CD4-positive, alpha-beta T cell treated with Interferon alpha-2 for 1 hour (primary cell): ENCODE data around the gene PTGIS.

Experiments
- DNase-seq, 2 donors: peaks; one replicate each; pipeline ENCODE4 v3.0.0-alpha.2; 2020 to 2022

PTGIS gene

DNA sequence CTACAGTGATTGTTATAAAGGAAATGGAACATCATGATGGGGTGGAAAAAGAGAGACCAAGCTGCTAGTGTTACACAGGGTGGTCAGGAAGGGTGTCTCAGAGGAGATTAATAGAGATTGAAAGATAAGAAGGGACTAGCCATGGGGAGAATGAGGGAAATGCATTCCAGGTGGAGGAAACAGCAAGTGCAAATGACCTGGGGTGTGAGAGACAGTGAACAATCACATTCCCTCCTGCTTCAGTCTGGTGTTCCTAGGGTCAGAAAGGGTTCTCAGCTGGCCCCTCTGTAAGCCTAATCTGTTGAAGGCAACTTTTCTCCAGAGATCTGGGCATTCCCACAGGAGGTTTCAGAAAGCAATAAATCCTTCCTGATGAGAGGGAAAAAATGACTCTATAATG, 81.9 kb downstream of the PTGIS start:
- no peak for DNase-seq

DNA sequence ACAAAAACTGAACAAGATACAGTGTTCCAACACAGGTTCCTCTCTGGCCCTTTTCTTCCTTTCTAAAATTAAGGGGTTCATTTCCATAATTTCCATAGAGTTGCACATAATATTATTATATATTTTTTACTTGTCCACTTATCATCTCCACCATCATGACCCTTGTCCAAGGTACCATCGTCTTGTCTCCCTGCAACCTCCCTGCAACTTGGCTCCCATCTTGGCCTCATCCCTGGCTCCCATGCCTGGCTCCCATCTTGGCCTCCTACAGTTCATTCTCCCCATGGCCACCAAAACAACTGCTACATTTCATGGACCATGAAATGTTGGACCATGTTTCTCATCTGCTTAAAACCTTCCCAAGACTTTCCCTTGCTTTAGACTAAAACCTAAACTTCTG, 82.4 kb downstream of the PTGIS start:
- no peak for DNase-seq

DNA sequence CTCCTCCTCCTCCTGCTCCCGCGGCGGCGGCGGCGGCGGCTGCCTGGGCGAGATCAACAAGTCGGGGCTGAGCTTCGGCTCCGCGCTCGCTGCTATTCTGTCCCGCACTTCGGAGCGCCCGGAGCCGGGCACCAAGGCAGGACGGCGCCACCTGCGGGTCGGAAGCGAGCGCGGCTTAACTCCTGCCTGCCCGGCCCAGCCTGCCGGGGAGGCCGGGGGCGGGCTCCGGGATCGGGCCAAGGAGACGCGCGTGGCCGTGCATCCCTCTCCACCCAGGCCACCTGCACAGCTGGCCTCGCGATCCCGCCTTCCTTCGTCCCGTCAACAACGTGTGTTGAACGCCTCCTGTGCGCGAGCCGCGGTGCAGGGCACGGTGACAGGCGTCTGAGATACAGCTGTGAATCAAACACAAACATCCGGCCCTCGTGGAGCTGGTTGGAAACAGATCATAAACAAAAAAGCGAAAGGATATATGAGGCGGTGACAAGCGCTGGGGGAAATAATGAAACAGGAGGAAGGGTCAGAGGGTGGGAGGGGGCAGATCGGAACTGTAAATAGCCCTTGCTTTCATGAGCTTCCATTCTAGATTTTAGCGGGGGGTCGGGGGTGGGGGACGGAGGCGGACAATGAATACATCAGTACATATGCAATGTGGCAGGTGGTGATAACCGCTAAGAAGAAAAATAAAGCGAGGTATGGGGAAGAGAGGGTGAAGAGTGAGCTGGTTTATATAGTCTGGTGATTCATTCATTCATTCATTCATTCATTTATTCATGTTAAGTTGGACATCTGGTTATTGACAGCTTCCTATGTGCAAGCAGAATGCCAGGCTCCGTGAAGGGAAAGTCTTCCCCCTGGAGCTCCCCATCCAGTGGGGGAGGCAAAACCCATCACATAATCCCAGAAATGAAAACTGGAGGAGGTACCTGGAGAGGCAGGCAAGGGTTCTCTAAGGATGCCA, 83.5 kb downstream of the PTGIS start:
- DNase-seq, result peak; percentile 8 to 51

DNA sequence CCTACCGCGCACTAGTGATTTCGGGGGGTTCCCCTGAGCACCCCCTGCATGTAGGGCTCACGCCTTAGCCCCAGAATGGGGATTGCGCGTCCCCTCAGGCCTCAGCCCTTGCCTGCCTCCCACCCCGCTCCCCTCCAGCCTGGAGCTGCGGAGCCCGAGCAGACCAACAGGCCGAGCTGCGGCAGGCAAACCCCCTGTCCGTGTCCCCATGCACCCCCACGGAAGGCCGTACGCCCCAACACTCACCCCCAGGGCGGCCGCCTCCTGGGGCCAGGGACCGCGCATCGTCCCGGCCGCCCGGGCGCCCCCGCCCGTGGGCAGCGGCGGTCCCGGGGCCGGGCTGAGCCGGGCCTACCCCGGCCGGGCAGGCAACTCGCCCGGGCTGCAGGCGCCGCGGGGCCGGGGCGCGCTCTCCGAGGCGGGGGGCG, 84.2 kb downstream of the PTGIS start:
- DNase-seq, result no peak

DNA sequence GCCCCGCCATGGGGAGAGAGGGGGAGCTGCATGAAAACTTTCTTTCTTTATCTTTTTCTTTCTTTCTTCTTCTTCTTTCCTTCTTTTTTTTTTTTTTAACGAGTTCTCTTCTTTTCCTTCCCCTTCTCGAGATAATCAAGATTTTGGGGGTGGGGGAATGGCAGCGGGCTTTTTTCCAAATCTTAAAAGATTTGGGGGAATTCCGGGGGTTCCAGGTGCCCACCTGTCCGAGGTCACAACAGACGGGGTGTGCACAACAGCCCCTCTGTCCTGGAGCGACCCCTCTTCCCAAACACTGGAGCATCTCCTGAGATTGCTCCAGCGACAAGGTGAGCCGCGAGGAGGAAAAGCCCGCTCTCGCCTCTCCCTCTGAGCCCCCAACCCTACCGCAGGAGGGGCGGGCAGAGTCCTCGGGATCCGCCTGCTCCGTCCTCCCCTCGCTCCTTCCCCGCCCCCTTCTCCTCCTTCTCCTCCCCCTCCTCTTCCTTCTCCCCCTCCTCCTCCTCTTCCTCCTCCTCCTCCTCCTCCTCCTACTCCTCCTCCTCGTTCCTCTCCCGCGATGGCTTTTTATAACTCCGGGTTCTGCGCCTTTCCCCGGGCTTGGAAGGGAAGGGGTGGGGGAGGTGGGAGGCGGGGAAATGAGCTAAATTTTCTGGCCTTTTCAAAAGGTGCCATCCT, 84.8 kb downstream of the PTGIS start:
- DNase-seq, result no peak

DNA sequence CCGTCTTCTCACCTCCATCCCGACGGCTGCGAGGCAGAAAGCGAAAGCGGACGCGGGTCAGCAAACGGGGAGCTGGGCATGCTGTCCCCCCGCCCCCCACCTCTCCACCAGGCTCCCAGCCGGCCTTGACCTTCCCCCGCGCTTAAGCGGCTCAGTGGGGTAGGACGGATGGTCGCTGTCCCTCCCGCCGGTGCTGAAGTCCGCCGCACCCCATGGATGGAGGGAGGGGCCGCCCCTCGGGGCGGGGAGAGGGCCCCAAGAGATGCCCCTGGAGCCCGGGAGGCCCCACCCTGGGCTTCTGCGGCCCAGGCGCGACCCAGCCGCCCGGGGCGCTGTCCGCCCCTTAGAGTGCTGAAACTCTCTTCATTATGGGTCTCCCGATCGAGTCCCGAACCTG, 85.3 kb downstream of the PTGIS start, which contains the start of gene KCNB1:
Gene KCNB1 (minus strand): TSS at position 48 of the 397 bp plus-strand sequence. CDS start 188 bp downstream, outside the sequence.
- peak; percentile 4 to 36 for DNase-seq

DNA sequence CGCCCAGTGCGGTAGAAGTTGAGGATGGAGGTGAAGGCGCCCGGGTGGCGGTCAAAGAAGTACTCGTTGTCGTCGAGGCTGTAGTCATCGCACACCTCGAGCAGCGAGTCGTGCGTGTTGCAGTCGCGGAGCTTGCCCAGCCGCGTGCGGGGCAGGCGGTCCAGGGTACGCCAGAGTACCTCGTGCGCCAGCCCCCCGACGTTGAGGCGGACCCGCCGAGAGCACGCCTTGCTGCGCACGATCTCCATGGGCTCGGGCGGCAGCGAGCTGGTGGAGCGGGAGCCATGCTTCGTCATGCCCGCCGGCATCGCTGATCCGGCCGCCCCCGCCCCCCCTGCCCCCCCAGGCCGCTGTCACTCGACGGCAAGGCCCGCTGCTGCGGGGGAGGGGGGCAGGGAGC, 85.8 kb downstream of the PTGIS start:
- no peak for DNase-seq

DNA sequence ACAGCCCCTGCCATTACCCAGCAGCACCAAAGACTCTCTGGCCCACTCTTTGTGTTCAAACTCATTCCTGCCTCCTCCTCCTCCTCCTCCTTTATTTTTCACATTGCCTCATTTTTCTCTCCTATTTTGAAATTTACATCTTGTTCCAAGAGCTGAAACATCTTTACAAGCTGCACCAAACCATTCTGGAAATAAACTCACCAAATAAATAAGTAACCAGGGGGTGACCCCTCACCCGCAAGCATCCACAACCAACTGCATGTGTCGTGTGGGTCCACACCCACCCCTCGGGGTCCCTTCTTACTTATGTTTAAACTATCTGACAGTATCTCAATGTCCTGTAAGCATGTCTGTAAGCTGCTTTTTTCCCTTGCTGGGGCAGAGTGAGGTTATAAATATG, 86.8 kb downstream of the PTGIS start:
- no peak for DNase-seq

DNA sequence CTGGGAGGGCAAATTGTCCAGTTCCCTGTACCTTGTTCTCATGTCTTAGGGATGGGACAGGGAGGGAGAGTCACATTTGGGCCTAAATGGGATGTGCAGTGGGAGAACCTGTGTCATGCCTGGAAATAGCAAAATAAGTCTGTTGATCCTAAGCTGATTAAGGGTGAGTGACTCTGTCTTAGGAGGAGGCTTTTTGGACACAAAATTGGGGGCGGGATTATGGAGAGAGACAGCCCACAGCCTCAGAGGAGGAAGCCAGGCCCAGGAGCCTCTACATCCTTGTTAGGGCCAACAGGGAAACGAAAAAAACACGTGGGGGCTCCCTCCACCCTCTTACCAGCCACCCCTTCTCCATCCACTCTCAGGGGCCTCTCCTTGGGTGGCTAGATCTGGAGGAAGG, 87.7 kb downstream of the PTGIS start:
- DNase-seq, result no peak

DNA sequence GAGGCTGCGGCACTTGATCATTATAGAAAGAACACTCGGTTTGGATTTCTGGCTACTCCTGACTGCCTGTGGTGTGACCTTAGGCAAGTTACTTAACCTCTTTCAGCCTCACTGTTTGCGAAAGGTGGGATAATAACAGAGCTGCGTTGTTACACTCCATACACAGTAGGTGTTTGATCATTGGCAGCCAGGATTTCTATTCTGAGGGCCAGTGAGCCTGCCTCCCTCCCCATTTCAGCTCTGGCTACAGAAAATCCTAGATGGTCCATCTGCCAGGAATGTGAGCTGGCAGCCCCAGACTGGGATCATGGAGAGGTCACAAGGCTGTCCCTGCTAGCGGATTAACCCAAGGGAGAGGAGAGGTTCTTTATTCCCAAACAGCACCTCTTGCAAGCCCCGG, 88.2 kb downstream of the PTGIS start:
- DNase-seq, result no peak

DNA sequence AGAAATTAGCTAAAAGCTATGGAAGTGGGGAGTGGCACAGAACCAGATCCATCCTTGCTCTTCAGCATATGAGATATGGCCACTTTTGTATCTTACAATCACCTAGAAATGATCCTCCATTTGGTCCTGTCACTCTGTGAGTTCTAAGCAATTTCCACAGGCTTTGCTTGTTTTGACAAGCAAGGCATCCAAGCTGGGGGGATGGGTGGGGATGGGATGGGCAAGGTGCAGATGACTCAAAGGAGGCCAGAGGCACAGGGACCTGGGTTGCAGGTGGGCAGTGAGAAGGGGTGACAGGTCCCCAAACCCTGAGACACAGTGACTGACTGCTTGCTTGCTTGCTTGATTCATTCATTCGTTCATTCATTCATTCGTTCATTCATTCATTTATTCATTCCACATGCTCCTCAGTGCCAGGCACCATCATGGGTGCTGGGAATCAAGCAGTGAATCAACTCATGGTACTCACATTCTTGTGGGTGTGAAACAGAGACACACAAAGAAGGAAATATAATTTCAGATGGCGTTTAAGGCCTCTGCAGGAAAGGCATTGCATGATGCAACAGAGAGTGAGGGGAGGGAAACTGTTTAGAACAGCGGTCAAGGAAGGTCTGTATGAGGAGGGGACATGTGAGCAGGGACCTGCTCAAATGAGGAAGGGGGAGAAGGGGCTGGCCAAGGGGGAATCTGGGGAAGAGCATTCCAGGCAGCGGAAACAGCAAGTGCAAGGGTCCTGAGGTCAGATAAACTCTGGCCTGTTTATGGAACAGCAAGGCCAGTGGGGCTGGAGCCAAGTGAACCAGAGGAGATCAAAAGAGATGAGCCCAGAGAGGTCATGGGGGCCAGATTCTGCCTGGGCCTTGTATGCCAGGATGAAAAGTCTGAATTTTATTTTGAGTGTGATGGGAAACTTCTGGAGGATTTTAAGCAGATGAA, 88.9 kb downstream of the PTGIS start:
- DNase-seq, result no peak

DNA sequence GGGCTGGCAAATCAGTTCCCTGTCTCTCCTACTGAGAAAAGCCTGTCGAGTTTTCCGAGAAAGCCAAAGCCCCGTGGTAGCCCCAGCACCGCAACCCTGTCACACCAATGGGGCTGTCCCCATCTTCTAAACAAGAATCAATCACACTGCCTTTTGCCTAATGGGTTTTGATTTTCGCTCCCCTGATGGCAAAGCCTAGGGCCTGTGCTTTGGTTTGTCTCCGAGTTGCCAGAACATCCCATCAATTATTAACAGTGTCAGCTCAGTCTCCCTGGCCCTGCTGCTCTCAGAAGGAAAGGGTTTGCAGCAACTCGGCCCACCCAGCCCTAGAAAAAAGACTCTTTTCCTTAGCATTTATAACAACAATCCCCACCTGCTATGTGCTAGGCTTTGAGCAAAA, 89.7 kb downstream of the PTGIS start:
- no peak for DNase-seq

DNA sequence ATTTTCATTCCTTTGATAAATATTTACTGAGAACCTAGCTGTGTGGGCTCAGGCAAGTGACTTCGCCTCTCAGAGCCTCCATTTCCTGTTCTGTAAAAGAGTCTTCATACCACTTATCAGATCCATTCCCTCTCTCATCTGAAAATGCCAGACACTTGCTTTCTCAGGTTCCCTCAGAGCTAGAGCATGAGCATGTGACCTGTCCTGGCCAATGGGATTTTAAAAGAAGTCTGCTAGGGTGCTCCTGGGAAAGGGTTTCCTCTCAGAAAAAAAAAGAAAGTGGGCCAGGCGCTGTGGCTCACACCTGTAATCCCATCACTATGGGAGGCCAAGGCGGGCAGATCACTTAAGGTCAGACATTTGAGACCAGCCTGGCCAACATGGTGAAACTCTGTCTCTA, 90.7 kb downstream of the PTGIS start:
- no peak for DNase-seq

DNA sequence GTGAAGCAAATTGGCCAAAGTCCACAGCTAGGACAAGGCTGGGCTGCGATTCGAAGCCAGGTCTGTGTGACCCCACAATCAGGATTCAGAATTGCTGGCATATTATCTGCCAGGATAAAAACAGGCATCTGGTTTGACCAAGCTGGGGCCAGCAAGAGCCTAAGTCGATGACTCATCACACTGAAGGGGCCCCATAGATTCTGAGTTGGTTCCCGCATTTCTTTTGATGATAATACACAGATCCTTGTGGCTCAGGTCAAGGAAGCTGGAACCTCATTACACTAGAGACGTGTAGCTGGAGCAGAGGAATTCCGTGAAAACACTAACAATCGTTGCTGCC, 92.0 kb downstream of the PTGIS start:
- DNase-seq, result no peak

DNA sequence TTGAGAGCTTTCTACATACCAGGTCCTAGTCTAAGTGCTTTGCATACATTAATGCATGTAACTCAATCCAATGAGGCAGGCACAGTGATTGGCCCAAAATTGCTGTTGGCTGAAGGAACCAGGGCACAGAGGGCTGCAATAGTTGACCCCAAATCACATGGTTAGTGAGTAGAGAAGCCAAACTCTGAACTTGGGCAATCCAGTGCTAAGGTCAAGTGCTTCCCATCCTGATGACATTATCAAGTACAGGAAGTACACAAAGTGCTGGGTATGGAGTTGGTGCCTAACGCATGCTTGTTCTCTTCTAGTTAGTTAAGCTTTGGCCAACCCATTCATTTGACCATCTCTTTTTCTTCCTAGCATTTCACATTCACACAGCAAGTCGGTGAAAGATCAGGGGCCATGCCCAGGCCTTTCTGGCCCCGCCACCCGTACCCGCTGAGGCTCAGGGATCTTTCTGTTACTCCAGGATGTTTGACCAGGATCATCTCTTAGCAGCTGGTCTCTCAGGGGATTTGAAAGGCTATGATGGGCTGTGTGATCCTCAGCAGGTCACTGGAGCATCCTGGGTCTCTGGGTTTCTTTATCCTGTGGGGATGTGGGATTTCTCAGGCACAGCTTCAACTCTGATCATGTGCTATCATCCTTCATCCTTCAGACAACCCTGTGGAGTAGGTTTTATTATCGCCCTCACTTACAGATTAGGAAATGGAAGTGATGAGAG, 92.5 kb downstream of the PTGIS start:
- no peak for DNase-seq

DNA sequence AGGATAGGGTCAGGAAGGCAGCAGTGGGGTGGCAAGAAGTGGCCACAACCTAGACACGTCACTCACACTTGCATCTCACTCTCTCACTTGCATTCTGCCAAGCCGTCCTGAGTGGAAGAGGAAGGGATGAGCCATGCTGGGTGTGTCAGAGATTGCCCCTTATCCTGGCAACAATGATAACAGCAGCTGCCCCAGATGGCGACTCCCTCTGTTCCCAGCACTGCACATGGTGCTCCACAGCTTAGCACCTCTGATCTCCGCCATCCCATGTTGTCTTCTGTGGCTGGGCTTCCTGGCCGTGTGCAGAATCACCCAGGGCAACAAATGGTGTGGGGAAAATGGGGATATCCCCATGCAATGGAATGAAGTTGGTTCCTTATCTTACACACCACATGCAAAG, 96.5 kb downstream of the PTGIS start:
- no peak for DNase-seq

DNA sequence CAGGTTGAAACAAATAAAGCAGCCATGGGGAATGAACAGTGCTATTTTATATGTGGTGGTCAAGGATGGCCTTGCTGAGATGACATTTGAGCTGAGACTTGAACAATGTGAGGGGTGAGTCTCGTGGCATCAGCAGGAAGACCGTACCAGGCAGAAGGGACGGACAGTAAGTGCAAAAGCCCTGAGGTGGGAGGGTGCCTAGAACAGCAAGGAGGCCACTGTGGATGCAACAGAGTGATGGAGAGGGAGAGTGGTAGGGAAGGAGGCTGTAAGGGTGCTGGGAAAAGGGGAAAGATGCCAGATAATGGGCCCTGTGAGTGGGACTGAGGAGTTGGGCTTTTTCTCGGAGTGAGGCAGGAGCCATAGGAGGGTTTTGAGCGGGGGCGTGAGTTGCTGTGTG, 97.0 kb downstream of the PTGIS start:
- DNase-seq, result no peak

DNA sequence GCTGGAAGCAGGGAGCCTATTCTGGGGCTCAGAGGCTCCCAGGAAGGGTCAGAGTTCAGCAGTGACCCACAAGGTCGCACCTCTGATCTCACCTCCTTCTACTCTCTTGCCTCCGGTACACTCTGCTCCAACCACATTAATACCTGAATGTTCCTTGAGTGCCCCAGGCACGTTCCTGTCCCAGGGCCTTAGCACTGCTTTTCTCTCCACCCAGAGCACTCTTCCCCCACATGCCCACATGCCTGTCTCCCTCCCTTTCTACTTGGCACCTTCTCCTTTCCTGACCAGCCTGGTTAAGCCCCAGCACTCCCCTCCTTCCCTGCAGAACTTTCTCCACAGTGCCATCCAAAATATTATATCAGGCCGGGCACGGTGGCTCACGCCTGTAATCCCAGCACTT, 98.9 kb downstream of the PTGIS start:
- DNase-seq, result no peak

DNA sequence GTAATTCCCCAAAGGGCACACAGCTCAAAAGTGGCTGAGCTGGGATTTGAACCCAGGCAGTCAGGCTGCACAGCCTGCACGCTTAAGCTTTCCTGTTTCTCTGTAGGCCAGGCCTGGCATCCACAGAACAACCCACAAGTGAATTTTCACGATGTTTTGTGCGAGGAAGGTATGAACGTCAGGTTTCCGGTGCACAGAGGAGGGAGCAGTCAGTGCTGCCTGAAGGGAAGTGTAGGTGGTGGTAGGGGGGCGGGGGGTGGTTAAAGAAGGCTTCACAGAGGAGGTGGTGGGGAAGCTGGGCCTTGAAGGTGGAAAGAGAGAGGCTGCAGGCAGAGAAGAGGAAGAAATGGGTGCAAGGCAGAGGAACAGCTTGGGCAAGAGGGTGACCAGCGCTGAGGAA, 99.5 kb downstream of the PTGIS start:
- DNase-seq, result no peak

DNA sequence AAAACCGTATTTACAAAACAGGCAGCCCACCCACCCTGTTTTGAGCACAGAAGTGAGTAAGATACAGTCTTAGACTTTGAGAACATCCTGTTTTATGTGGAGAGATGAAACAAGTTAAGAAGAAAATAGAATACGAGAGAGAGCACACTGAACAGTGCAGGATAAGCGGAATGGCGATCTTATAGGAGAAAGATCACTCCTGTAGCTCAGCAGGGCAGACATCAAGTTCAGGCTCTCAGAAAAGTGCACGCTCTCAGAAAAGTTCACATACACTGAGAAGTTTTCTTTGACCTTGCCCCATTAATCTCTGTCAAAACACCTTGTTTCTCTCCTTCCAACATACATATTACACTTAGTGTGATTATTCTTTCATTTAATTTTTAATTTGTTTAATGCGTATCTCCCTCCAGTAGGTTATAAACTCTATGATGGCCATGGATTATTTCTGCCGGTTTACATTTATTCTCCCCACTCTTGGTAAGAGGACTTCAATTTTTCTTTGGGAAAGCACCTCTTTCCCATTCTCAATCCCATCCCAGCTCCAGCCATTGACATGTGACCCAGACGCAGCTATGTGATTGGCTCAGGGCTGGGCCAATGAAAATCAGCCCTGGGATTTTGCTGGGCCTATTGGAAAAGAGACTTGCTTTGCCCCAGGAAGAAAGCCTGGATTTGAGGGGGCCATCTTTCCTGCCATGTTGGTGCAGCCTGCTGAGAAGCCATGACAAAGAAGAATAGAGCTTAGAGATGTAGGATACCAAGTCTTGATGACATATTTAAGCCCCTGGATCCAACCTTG, 101.6 kb downstream of the PTGIS start:
- no peak for DNase-seq

DNA sequence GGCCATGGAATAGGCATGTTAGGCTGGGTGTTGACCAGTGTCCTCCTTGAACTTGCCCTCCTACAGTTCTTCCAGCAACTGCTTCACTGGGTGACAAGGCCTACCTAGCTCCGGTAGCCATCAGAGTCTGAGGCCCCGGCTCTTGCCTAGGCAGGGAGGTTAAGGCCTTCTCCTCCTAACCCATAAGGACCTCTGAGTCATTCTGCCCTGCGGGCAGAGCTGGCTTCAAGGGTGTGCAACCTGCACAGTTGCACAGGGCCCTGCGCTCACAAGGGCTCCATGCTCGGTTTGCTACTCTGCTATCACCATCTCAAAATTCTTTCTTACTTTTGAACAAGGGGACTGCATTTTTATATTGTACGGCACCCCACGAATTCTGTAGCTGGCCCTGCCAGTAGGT, 103.4 kb downstream of the PTGIS start:
- no peak for DNase-seq

DNA sequence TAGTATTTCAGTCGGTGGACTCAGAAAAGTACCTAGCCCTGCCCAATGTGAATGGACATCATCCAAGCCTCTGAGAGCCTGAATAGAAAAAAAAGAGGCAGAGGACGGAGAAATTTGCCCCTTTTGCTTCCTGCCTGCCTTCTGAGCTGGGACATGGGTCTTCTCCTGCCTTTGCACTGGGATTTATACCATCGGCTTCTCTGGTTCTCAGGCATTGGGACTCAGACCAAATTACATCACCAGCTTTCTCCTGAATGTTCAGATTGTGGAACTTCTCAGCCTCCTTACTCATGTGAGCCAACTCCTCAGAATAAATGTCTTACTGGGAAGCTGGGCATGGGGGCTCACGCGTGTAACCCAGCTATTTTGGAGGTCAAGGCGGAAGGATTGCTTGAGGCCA, 105.3 kb downstream of the PTGIS start:
- DNase-seq, result no peak
